KOPT-K1 (cell line): ENCODE results near the gene NCF2.

Experiments
- H3K27ac ChIP-seq: fragments of 200-600 bp; sonication (generic); 2 replicates; pipeline ENCODE4 v1.5.1; 2016; ENCODE audit warnings: antibody characterized with exemption, mild to moderate bottlenecking, low read depth, low read length; ENCODE audit not compliant: poor library complexity, severe bottlenecking
- H3K36me3 ChIP-seq: fragments of 200-600 bp; sonication (generic); 2 replicates; pipeline ENCODE4 v1.5.1; 2017; ENCODE audit warnings: antibody characterized with exemption, mild to moderate bottlenecking, low read length, moderate library complexity; ENCODE audit not compliant: insufficient read depth
- H3K9me3 ChIP-seq: fragments of 200-600 bp; sonication (generic); 2 replicates; pipeline ENCODE4 v1.5.1; 2017; ENCODE audit warnings: antibody characterized with exemption, low read length, mild to moderate bottlenecking; ENCODE audit not compliant: insufficient read depth, poor library complexity, severe bottlenecking

NCF2 gene

DNA sequence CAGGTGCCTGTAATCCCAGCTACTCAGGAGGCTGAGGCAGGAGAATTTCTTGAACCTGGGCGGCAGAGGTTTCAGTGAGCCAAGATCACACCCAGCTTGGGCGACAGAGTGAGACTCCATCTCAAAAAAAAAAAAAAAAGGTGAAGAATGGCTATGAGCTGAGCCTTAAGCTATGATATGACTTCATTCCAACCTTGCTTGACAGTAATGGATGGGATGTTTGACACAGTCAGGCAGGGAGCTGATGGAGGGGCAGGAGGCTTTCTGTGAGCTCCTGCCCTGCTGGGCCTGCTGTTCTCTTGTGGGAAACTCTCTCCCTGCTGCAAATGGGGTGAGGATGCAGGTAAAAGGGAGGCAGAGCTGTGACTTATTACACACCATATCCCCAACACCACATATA lies 27.6 kb downstream of the NCF2 start:
- no peaks in the 10 kb centered on the region for H3K9me3 ChIP-seq
- H3K27ac ChIP-seq: no peak overlapping the region
- H3K36me3 ChIP-seq: peaks cover 11% of the 10 kb centered on the region

GRCh38 chr1:183559061-183559460 lies 31.2 kb downstream of the NCF2 start:
- no peak overlapping the region for H3K27ac ChIP-seq
- H3K9me3 ChIP-seq: no peaks in the 10 kb centered on the region
- H3K36me3 ChIP-seq: peaks cover 47% of the 10 kb centered on the region

- H3K9me3 ChIP-seq: no peaks in the 10 kb centered on the region
- no peak overlapping the region for H3K27ac ChIP-seq
- peaks cover 92% of the 10 kb centered on the region for H3K36me3 ChIP-seq
Observed at GRCh38 chr1:183554577-183554976, 35.7 kb downstream of the NCF2 start.

DNA sequence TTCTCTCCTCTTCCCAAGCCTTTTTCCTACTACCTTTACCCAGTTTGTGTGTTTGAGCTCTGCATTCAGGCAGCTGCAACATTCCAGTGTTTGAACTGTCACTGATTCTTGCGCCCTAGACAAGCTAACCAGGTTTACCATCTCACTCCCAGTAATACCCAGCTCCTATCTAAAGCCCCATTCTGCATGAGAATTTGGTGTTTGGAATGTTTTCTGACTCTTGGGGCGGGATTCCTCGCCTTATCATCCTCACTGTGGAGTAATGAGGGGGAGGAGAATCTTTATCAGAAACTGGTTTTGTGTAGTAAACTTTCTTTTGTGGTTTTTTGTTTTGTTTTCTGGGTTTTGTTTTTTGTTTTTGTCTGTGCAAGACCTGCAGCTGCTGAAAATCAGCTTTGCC lies 36.5 kb downstream of the NCF2 start:
- no peak overlapping the region for H3K27ac ChIP-seq
- peaks cover 95% of the 10 kb centered on the region for H3K36me3 ChIP-seq
- H3K9me3 ChIP-seq: no peaks in the 10 kb centered on the region

DNA sequence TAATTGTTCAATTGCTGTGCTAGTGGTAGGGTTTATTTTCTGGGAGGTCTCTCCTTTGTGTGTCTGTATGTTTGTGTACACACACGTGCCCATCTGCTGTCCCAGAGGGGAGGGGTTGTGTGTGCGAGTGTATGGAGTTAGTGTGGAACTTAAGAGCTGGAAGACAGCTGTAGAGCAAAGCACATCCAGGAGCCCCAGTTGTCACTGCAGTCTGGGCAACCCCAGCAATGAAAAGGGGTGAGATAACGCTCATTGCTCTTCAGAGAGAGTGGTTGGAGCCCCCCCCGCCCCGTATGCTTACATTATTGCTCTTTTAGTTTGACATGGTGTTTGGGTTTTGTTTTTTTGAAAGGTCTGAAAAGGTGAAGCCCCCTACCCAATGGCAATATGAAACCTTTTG lies 36.9 kb downstream of the NCF2 start:
- H3K36me3 ChIP-seq: peaks cover 97% of the 10 kb centered on the region
- H3K9me3 ChIP-seq: no peaks in the 10 kb centered on the region
- no peak overlapping the region for H3K27ac ChIP-seq

GRCh38 chr1:183552891-183553290 lies 37.4 kb downstream of the NCF2 start:
- peaks cover 100% of the 10 kb centered on the region for H3K36me3 ChIP-seq
- no peak overlapping the region for H3K27ac ChIP-seq
- H3K9me3 ChIP-seq: no peaks in the 10 kb centered on the region

DNA sequence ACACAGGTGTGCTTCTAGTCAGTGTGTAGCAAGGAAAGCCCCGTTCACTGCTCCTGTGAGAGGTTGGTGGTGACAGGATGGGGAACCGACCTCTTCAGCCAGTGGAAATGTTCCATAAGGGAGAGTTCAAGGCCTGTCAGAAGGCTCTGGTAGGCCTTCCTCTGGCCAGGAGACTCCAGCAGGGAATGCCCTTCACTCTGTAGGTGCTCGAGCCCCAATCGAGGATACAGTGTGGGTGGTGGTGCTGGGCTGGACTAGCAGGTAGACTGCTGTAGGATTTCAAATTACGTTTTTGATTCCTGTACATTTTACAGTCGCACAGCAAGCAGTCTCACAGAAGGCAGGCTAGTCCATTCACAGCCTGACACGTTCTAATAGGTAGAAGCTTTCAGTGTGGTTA lies 37.8 kb downstream of the NCF2 start:
- peaks cover 100% of the 10 kb centered on the region for H3K36me3 ChIP-seq
- H3K27ac ChIP-seq: no peak overlapping the region
- no peaks in the 10 kb centered on the region for H3K9me3 ChIP-seq

DNA sequence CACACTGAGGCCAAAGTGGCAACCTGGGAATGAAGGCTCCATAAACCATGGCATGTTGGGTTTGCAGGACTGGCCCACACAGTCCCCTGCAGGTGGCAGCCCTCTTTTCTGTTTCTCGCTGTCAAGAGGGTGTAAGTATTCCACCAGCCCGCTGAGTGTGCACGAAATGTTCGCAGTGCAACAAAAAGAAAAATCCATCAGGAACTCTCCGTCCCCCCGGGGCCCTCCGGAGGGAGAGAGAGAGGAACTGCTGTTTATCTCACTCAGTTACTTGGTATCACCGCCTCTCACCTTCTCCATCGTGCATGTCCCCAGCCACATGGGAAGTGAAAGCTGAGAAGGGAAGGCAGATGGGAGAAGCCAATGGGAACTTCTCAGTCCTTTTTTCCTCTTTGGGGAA lies 38.3 kb downstream of the NCF2 start:
- Histone ChIP-seq H3K9me3 (no peaks in the 10 kb centered on the region), H3K27ac (no peak overlapping the region), H3K36me3 (peaks cover 100% of the 10 kb centered on the region)

GRCh38 chr1:183550915-183551314 lies 39.3 kb downstream of the NCF2 start:
- Histone ChIP-seq H3K27ac (no peak overlapping the region), H3K36me3 (peaks cover 100% of the 10 kb centered on the region), H3K9me3 (no peaks in the 10 kb centered on the region)

DNA sequence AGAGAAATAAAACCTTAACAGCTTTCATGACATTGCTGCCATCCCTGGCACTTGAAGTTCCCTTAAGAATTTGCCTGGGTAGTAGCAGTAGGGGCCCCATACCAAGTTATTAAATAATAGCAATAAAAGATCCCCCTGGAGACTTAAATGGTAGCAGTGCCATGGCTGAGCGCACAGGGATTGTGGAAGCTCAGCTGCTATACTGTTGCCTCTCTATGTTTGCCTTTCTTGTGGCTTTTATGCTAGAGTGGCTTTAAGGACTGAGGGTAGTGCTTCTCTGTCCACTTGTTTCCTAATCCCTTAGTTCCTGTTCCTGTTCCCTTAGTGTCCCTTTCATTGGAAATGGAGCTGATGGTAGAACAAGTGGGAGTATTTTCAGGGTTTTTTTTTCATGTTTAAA lies 42.1 kb downstream of the NCF2 start:
- Histone ChIP-seq H3K27ac (no peak overlapping the region), H3K36me3 (peaks cover 100% of the 10 kb centered on the region), H3K9me3 (no peaks in the 10 kb centered on the region)

- Histone ChIP-seq H3K27ac (no peak overlapping the region), H3K9me3 (no peaks in the 10 kb centered on the region), H3K36me3 (peaks cover 100% of the 10 kb centered on the region)
Observed at GRCh38 chr1:183546427-183546826, 43.8 kb downstream of the NCF2 start.

GRCh38 chr1:183544598-183545297 lies 45.5 kb downstream of the NCF2 start:
- H3K36me3 ChIP-seq: peaks cover 100% of the 10 kb centered on the region

DNA sequence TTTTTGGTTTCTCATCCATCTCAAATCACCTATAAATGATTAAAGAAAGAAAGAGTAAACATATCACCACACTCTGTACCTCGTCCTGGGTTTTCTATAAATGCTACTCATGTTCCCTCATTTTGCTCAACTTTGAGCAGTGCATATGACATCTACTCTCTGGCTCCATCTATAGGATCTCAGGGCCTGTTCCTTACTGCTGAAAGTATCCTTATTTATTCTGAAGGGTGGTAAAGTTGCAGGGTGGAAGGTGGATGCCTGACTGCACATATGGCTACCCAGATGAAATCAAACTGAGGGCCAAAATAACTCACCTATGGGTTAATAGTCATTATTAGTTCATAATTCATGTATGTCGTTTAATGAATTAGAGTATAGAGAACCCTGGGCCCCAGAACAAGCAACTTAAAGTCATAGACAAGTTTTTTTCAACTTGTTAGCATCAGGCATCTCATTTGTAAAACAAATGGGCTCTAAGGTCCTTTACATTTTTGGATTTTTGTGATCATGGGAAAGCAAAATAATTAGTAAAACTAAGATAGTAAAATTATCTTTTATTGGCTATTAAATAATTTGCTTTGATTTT lies 46.5 kb downstream of the NCF2 start:
- Histone ChIP-seq H3K9me3 (no peaks in the 10 kb centered on the region), H3K36me3 (peaks cover 100% of the 10 kb centered on the region), H3K27ac (no peak overlapping the region)

More at GRCh38 chr1:183544598-183545297, 45.5 kb downstream of the NCF2 start:
- H3K9me3 ChIP-seq: no peaks in the 10 kb centered on the region
- H3K27ac ChIP-seq: no peak overlapping the region

- Histone ChIP-seq H3K36me3 (peaks cover 100% of the 10 kb centered on the region), H3K27ac (no peak overlapping the region), H3K9me3 (no peaks in the 10 kb centered on the region)
Observed at GRCh38 chr1:183537405-183537804, 52.9 kb downstream of the NCF2 start.

GRCh38 chr1:183533617-183534174 lies 56.6 kb downstream of the NCF2 start:
- H3K9me3 ChIP-seq: no peaks in the 10 kb centered on the region
- H3K27ac ChIP-seq: no peak overlapping the region
- H3K36me3 ChIP-seq: peaks cover 100% of the 10 kb centered on the region

GRCh38 chr1:183528577-183528976 lies 61.7 kb downstream of the NCF2 start:
- Histone ChIP-seq H3K27ac (no peak overlapping the region), H3K36me3 (peaks cover 98% of the 10 kb centered on the region), H3K9me3 (no peaks in the 10 kb centered on the region)
